A549 (cell line): Measurements from ENCODE around the gene COL8A2.

Source experiments
- CEBPB ChIP-seq, 2 experiments: fragments of >200 bp in 1 of 2; sonication (Bioruptor Twin) in 1 of 2; formaldehyde crosslinking in 1 of 2; IDR thresholded peaks; 2 replicates each; pipeline ENCODE4 v1.6.1; 2012 to 2016
- EP300 ChIP-seq, 2 experiments: fragments of >200 bp; sonication (Bioruptor Twin); formaldehyde crosslinking; IDR thresholded peaks; 2 replicates in 1 of 2; 3 replicates in 1 of 2; pipeline ENCODE4 v1.6.1; 2016 to 2017
- POLR2A ChIP-seq: IDR thresholded peaks from 2 replicates; pipeline ENCODE4 v1.6.1; 2012; ENCODE audit warnings: mild to moderate bottlenecking, low read length
- SMC3 ChIP-seq: fragments of >200 bp; sonication (Bioruptor Twin); formaldehyde crosslinking; IDR thresholded peaks from 3 replicates; pipeline ENCODE4 v1.6.1; 2018; ENCODE audit warnings: inconsistent platforms
- TF ChIP-seq, protein P1 (sequence below): fragments of >200 bp; sonication (Bioruptor Twin); formaldehyde crosslinking; IDR thresholded peaks from 3 replicates; pipeline ENCODE4 v1.5.1; 2016

GRCh38 chr1:36099681-36100341 lies 25.2 kb downstream of the COL8A2 start:
- TF ChIP-seq POLR2A (no peak), SMC3 (peak; percentile 79), CEBPB (IDR thresholded peaks at IDR 0.05) (no peak), EP300 (IDR thresholded peaks at IDR 0.05) (no peak)
- TF ChIP-seq, protein P1, sequence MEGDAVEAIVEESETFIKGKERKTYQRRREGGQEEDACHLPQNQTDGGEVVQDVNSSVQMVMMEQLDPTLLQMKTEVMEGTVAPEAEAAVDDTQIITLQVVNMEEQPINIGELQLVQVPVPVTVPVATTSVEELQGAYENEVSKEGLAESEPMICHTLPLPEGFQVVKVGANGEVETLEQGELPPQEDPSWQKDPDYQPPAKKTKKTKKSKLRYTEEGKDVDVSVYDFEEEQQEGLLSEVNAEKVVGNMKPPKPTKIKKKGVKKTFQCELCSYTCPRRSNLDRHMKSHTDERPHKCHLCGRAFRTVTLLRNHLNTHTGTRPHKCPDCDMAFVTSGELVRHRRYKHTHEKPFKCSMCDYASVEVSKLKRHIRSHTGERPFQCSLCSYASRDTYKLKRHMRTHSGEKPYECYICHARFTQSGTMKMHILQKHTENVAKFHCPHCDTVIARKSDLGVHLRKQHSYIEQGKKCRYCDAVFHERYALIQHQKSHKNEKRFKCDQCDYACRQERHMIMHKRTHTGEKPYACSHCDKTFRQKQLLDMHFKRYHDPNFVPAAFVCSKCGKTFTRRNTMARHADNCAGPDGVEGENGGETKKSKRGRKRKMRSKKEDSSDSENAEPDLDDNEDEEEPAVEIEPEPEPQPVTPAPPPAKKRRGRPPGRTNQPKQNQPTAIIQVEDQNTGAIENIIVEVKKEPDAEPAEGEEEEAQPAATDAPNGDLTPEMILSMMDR, result peak; percentile 86
